DMS153 treated with DMSO at 0.1 percent for 48 hours (cell line): Measurements from ENCODE around the gene KLF7.

Experiments
- DNase-seq: peaks from one replicate; lab custom pipeline; 2025; ENCODE audit not compliant: unreplicated experiment; lab: John Stamatoyannopoulos, UW

Gene KLF7

GRCh38 chr2:207129821-207130220, 35.9 kb downstream of the KLF7 start:
- no peak for DNase-seq

GRCh38 chr2:207128867-207129266, 36.9 kb downstream of the KLF7 start:
- no peak for DNase-seq

GRCh38 chr2:207126724-207127308, 38.9 kb downstream of the KLF7 start:
- DNase-seq: no peak

- no peak for DNase-seq
Observed at GRCh38 chr2:207123776-207124391, 41.9 kb downstream of the KLF7 start.

- no peak for DNase-seq
Observed at GRCh38 chr2:207123335-207123744, 42.4 kb downstream of the KLF7 start.

DNA sequence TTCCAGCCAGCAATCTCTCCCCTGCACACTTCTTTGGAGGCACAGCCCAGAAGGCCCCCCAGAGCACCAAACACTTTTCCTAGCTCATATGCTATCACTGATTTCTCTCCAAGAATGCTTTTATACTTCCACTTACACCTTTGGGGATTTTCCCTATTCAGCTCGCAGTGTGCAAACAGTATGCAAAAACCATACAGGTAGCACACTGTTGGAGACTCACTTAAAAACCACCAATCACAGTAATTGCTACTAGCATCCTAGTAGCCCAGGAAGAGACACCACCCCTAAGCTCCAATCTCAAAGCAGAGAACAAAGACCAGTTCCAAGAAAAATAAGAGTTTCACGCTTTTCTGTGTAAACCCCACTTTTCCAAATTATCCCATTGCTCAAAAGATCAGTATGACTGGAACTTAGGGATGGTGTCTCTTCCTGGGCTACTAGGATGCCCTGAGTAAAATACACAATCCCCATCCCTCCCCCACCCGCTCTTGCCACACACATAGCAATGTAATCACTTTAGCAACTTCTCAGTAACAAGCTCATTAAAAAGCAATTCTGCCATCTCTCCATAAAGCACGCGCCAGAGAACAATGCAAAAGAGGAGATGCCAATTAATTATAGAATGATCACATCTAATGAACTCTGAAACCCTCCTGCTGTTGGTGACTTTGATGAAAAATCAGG, 43.0 kb downstream of the KLF7 start:
- no peak for DNase-seq

- DNase-seq: no peak
Observed at GRCh38 chr2:207121784-207122183, 44.0 kb downstream of the KLF7 start.

DNA sequence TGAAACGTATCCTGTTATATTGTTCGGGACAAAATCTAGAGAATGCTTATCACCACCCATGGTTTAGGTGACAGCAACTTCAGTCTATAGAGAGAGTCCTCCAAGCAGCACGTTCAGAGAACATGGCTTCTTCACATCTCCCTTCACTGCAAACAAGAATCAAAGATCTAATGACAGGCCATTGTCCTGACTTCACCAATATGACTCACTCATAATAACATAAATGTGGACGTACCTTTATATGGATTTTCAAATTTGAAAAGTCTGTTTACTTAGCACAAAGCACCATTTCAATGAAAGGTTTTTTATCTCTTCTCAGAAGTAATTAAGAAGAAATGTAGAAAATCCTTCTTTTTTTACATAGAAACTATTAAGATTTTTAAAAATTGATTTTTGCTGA, 46.7 kb downstream of the KLF7 start:
- DNase-seq: no peak

DNA sequence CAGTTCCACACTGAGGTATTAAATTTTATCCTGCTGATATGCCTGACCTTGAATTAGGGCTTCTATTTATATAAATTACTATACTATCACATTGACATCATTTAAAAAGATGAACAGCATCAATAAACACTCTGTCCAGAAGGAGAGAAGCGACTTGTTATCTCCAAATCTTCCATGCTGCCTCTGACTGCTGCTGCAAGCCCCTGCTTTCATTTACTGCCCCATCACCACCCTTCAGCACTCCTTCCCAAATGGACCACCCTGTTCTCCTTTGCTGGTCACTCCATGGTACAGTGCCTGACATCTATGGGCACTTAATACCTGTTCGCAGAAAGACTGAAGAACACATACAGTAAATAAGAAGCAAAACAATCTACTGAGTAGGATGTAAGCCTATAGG, 48.1 kb downstream of the KLF7 start:
- no peak for DNase-seq

DNA sequence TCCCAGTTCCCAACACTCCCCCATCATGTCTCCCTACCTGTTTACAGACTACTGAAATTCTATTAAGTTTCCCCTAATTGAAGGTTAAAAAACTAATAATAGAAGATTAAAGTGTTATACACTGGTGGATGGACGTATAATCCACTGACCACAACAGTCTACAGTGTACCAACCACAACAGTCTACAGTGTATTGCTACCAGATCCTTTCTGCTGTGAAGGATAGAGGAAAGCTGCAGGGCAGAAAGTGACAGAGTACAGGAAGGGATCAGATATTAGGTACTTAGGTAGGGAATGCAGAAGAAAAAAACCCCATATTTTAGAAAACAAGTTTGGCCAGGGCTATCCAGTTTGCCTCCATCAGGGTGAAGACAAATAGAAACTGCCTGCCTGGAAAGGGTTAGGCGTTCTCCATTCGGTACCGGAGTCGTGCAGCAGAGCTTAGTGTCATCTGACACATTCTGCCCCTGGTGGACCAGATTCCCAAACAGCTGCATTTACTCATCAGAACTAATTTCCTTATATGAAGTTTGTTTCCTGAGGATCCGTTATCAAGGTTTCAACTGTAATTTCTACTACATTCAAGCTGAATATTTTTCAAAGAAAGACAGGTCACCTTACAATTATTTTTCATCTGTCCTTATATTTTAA, 49.9 kb downstream of the KLF7 start:
- DNase-seq: no peak

DNA sequence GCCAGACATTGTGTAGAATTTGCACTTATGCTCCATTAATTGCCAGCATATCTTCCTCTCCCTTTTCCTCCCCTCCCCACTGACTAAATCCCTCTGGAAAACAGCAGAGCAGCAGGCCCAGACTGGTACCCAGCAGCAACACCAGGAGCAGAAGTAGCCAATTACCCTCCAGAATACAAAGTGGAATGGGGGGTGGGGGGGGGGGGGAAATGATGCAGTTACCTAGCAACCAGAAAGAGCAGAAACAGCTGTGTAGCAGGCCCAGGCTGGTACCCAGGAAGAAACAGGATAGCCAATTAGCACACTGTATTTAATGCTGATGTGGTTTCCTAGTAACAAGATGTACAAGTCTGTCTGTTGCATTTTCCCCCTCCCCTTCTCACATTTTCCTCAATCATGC, 52.3 kb downstream of the KLF7 start:
- no peak for DNase-seq

GRCh38 chr2:207112785-207113184, 53.0 kb downstream of the KLF7 start:
- no peak for DNase-seq

DNA sequence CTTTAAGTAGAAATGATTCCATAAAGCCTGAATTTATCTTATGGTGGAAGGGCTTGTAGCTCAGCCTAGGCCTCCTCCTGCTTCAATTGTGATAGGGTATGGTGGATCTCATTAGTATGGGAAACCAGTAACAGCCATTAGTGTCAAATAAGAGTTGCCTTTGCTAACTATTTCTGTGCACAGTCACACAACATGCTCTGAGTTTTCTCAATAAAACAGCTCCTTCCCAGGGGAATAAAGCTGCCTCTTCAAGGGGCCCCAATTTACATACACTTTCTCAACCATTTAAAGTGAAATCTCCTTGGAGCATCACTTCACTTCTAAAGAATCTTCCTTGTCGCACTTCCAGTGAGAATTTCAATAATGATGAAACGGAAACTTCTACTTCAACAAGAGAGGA, 53.4 kb downstream of the KLF7 start:
- no peak for DNase-seq

- DNase-seq: no peak
Observed at GRCh38 chr2:207111757-207112156, 54.0 kb downstream of the KLF7 start.

GRCh38 chr2:207110715-207111114, 55.0 kb downstream of the KLF7 start:
- DNase-seq: no peak

- no peak for DNase-seq
Observed at GRCh38 chr2:207110310-207110709, 55.4 kb downstream of the KLF7 start.

GRCh38 chr2:207109768-207110167, 56.0 kb downstream of the KLF7 start:
- no peak for DNase-seq

- DNase-seq: no peak
Observed at GRCh38 chr2:207108440-207108839, 57.3 kb downstream of the KLF7 start.

GRCh38 chr2:207107551-207107950, 58.2 kb downstream of the KLF7 start:
- peak; percentile 6 for DNase-seq

DNA sequence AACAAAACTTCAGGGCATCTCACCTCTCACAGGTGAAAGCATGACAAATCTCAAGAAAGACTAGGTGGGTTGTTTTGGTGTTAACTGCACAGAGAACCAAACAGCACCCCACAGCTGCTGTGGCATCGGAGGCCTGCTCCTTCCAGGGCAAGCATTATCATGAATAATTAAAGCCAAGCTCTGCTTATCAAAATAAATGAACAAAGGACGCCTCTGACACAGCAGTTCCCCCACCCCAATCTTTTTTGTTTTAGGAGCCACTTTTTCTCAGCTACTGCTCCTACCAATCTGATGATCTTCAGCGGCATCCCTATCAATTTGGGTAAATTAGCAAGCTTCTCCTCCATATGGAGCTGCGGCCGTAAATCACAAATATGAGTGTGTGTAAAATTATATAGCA, 58.6 kb downstream of the KLF7 start:
- no peak for DNase-seq

GRCh38 chr2:207103132-207103531, 62.6 kb downstream of the KLF7 start:
- no peak for DNase-seq

- no peak for DNase-seq
Observed at GRCh38 chr2:207101984-207102383, 63.8 kb downstream of the KLF7 start.
